Measurements from ENCODE around the gene HDGFL1. TPM values are rescaled to one million over a fixed set of nuclear protein-coding genes. Genes with fewer than 3 reads are reported as not detected.

HDGFL1 gene
- total and polyA plus RNA-seq, 8 donors: not detected

GRCh38 chr6:22610127-22610526, 40.8 kb downstream of the HDGFL1 start:
- H3K27ac ChIP-seq: no peak overlapping the region
- no peak for DNase-seq
- H3K36me3 ChIP-seq: no peaks in the 10 kb centered on the region
- H3K4me1 ChIP-seq: peaks cover 0 to 24% (median 12%) of the 10 kb centered on the region in 4 donors
- H3K9me3 ChIP-seq: no peaks in the 10 kb centered on the region
- no peaks in the 10 kb centered on the region for H3K27me3 ChIP-seq
- no peak overlapping the region for H3K4me3 ChIP-seq
- no peak for TF ChIP-seq EP300 (IDR thresholded peaks at IDR 0.05)
- 68 to 94% (median 79%) methylated on average over 4 of the region's 4 CpGs for WGBS, 5 donors
- intact Hi-C loops (cut with DNase I; ENCODE audit: low total_unique reads): no loop called here

GRCh38 chr6:22612236-22612635, 42.9 kb downstream of the HDGFL1 start:
- peaks cover 0 to 24% (median 12%) of the 10 kb centered on the region in 4 donors for H3K4me1 ChIP-seq
- no peaks in the 10 kb centered on the region for H3K36me3 ChIP-seq
- H3K27me3 ChIP-seq: no peaks in the 10 kb centered on the region
- intact Hi-C loops (cut with DNase I; ENCODE audit: low total_unique reads): no loop called here
- DNase-seq: peak in 1 of 2 donors; percentile 47
- TF ChIP-seq CTCF (IDR thresholded peaks at IDR 0.05) (no peak), POLR2AphosphoS5 (IDR thresholded peaks at IDR 0.05) (no peak), EP300 (IDR thresholded peaks at IDR 0.05) (no peak), POLR2A (IDR thresholded peaks at IDR 0.05) (no peak)
- 20 to 39% (median 25%) methylated on average over 3 of the region's 3 CpGs for WGBS, 5 donors
- H3K9me3 ChIP-seq: peaks cover 0 to 3% (median 0%) of the 10 kb centered on the region in 4 donors
- no peak overlapping the region for H3K4me3 ChIP-seq
- no peak overlapping the region for H3K27ac ChIP-seq

GRCh38 chr6:22613051-22613450, 43.7 kb downstream of the HDGFL1 start:
- intact Hi-C loops (cut with DNase I; ENCODE audit: low total_unique reads): no loop called here
- Histone ChIP-seq H3K27me3 (no peaks in the 10 kb centered on the region), H3K4me1 (peaks cover 0 to 24% (median 12%) of the 10 kb centered on the region in 4 donors), H3K36me3 (no peaks in the 10 kb centered on the region), H3K27ac (no peak overlapping the region), H3K9me3 (peaks cover 0 to 3% (median 0%) of the 10 kb centered on the region in 4 donors), H3K4me3 (no peak overlapping the region)
- no peak for TF ChIP-seq CTCF (IDR thresholded peaks at IDR 0.05)
- no peak for TF ChIP-seq EP300 (IDR thresholded peaks at IDR 0.05)
- TF ChIP-seq POLR2AphosphoS5 (IDR thresholded peaks at IDR 0.05): no peak
- TF ChIP-seq POLR2A (IDR thresholded peaks at IDR 0.05): no peak
- DNase-seq: no peak
- 60 to 78% (median 67%) methylated on average over 1 of the region's 1 CpG for WGBS, 5 donors

- Histone ChIP-seq H3K36me3 (no peaks in the 10 kb centered on the region), H3K4me1 (peaks cover 0 to 24% (median 12%) of the 10 kb centered on the region in 4 donors)
These were observed 44.3 kb downstream of the HDGFL1 start for GRCh38 chr6:22613695-22614094.

More at GRCh38 chr6:22613695-22614094, 44.3 kb downstream of the HDGFL1 start:
- H3K27ac ChIP-seq: no peak overlapping the region
- no peaks in the 10 kb centered on the region for H3K27me3 ChIP-seq
- H3K4me3 ChIP-seq: no peak overlapping the region
- WGBS, 5 donors: 54 to 68% (median 64%) methylated on average over 3 of the region's 3 CpGs
- intact Hi-C loops (cut with DNase I; ENCODE audit: low total_unique reads): no loop called here
- H3K9me3 ChIP-seq: peaks cover 0 to 7% (median 0%) of the 10 kb centered on the region in 4 donors
- peak in 1 of 2 donors; percentile 80 for DNase-seq
- TF ChIP-seq CTCF (IDR thresholded peaks at IDR 0.05) (no peak), POLR2A (IDR thresholded peaks at IDR 0.05) (no peak), EP300 (IDR thresholded peaks at IDR 0.05) (no peak), POLR2AphosphoS5 (IDR thresholded peaks at IDR 0.05) (no peak)

Data from stomach (tissue), 9 donors.